ENCODE measurements around the gene NAMPT.

GRCh38 chr7:106329408-106329807, 44.6 kb upstream of the NAMPT start:
- TF ChIP-seq CTCF (IDR thresholded peaks at IDR 0.05; ENCODE audit: low read length) (no peak), EZH2 (IDR thresholded peaks at IDR 0.05; ENCODE audit: borderline replicate concordance, low read length) (no peak)
